Measurements from ENCODE around the gene IQCH. TPM values are rescaled to one million over a fixed set of nuclear protein-coding genes. Genes with fewer than 3 reads are reported as not detected.
A peak's percentile ranks its signal among the peaks of the same experiment; 100 is the strongest.
"Not testable (repeated sequence)": the region's sequence is repeated elsewhere in the genome, so short reads cannot be mapped to it uniquely, and the experiment has no call there.

Gene IQCH
- total and polyA plus RNA-seq, 2 donors = 0.91 to 1.8 TPM

GRCh38 chr15:67241132-67241855 is 13.3 kb upstream of the IQCH start:
- no peaks in the 10 kb centered on the region for H3K36me3 ChIP-seq (ENCODE audit: control insufficient read depth in 2 of 2, insufficient read depth in 2 of 2, low read length in 1 of 2)
- WGBS = 91% methylated on average over 4 of the region's 4 CpGs

GRCh38 chr15:67242708-67243111 is 11.9 kb upstream of the IQCH start:
- Histone ChIP-seq H3K36me3 (ENCODE audit: control insufficient read depth in 2 of 2, insufficient read depth in 2 of 2, low read length in 1 of 2) (no peaks in the 10 kb centered on the region), H3K9me3 (ENCODE audit: control insufficient read depth in 2 of 2, insufficient read depth in 1 of 2, low read length in 1 of 2) (no peaks in the 10 kb centered on the region), H3K4me1 (ENCODE audit: control insufficient read depth in 2 of 2, insufficient read depth in 2 of 2, low read length in 2 of 2) (no peaks in the 10 kb centered on the region), H3K27me3 (ENCODE audit: control insufficient read depth in 2 of 2, insufficient read depth in 1 of 2, low read length in 1 of 2) (no peaks in the 10 kb centered on the region), H3K27ac (ENCODE audit: low read depth in 1 of 2, low read length in 1 of 2) (no peak overlapping the region), H3K4me3 (ENCODE audit: low read length in 2 of 2) (no peak overlapping the region)
- 67% methylated on average over 3 of the region's 3 CpGs for WGBS
- DNase-seq (ENCODE audit: low read depth in 6 of 9, low spot score in 9 of 9) = peak in 1 of 9 donors; percentile 6

More at GRCh38 chr15:67241132-67241855, 13.3 kb upstream of the IQCH start:
- peak overlapping the region in 1 of 2 donors; percentile 46 for H3K27ac ChIP-seq (ENCODE audit: low read depth in 1 of 2, low read length in 1 of 2)
- no peaks in the 10 kb centered on the region for H3K9me3 ChIP-seq (ENCODE audit: control insufficient read depth in 2 of 2, insufficient read depth in 1 of 2, low read length in 1 of 2)
- no peak for DNase-seq (ENCODE audit: low read depth in 6 of 9, low spot score in 9 of 9)
- no peaks in the 10 kb centered on the region for H3K4me1 ChIP-seq (ENCODE audit: control insufficient read depth in 2 of 2, insufficient read depth in 2 of 2, low read length in 2 of 2)
- H3K27me3 ChIP-seq (ENCODE audit: control insufficient read depth in 2 of 2, insufficient read depth in 1 of 2, low read length in 1 of 2) = no peaks in the 10 kb centered on the region
- H3K4me3 ChIP-seq (ENCODE audit: low read length in 2 of 2) = no peak overlapping the region

GRCh38 chr15:67244971-67245478 is 9.6 kb upstream of the IQCH start:
- Histone ChIP-seq H3K9me3 (ENCODE audit: control insufficient read depth in 2 of 2, insufficient read depth in 1 of 2, low read length in 1 of 2) (no peaks in the 10 kb centered on the region), H3K27ac (ENCODE audit: low read depth in 1 of 2, low read length in 1 of 2) (no peak overlapping the region), H3K27me3 (ENCODE audit: control insufficient read depth in 2 of 2, insufficient read depth in 1 of 2, low read length in 1 of 2) (no peaks in the 10 kb centered on the region), H3K36me3 (ENCODE audit: control insufficient read depth in 2 of 2, insufficient read depth in 2 of 2, low read length in 1 of 2) (no peaks in the 10 kb centered on the region), H3K4me3 (ENCODE audit: low read length in 2 of 2) (no peak overlapping the region), H3K4me1 (ENCODE audit: control insufficient read depth in 2 of 2, insufficient read depth in 2 of 2, low read length in 2 of 2) (no peaks in the 10 kb centered on the region)
- WGBS = 98% methylated on average over 3 of the region's 3 CpGs
- DNase-seq (ENCODE audit: low read depth in 6 of 9, low spot score in 9 of 9) = no peak

- DNase-seq (ENCODE audit: low read depth in 6 of 9, low spot score in 9 of 9); H3K36me3 ChIP-seq (ENCODE audit: control insufficient read depth in 2 of 2, insufficient read depth in 2 of 2, low read length in 1 of 2); H3K4me1 ChIP-seq (ENCODE audit: control insufficient read depth in 2 of 2, insufficient read depth in 2 of 2, low read length in 2 of 2); H3K9me3 ChIP-seq (ENCODE audit: control insufficient read depth in 2 of 2, insufficient read depth in 1 of 2, low read length in 1 of 2); H3K27ac ChIP-seq (ENCODE audit: low read depth in 1 of 2, low read length in 1 of 2); H3K4me3 ChIP-seq (ENCODE audit: low read length in 2 of 2); H3K27me3 ChIP-seq (ENCODE audit: control insufficient read depth in 2 of 2, insufficient read depth in 1 of 2, low read length in 1 of 2): not testable (repeated sequence)
- WGBS = 98% methylated on average over 5 of the region's 5 CpGs
Observed at GRCh38 chr15:67246606-67247005, 8.0 kb upstream of the IQCH start.

- H3K27me3 ChIP-seq (ENCODE audit: control insufficient read depth in 2 of 2, insufficient read depth in 1 of 2, low read length in 1 of 2) = no peaks in the 10 kb centered on the region
- no peaks in the 10 kb centered on the region for H3K9me3 ChIP-seq (ENCODE audit: control insufficient read depth in 2 of 2, insufficient read depth in 1 of 2, low read length in 1 of 2)
- H3K27ac ChIP-seq (ENCODE audit: low read depth in 1 of 2, low read length in 1 of 2) = no peak overlapping the region
- peaks cover 2% of the 10 kb centered on the region in 2 donors for H3K4me1 ChIP-seq (ENCODE audit: control insufficient read depth in 2 of 2, insufficient read depth in 2 of 2, low read length in 2 of 2)
- no peak for DNase-seq (ENCODE audit: low read depth in 6 of 9, low spot score in 9 of 9)
- H3K36me3 ChIP-seq (ENCODE audit: control insufficient read depth in 2 of 2, insufficient read depth in 2 of 2, low read length in 1 of 2) = no peaks in the 10 kb centered on the region
- no peak overlapping the region for H3K4me3 ChIP-seq (ENCODE audit: low read length in 2 of 2)
Observed at GRCh38 chr15:67248011-67248505, 6.5 kb upstream of the IQCH start.

GRCh38 chr15:67249830-67250229 is 4.8 kb upstream of the IQCH start:
- DNase-seq (ENCODE audit: low read depth in 6 of 9, low spot score in 9 of 9) = no peak
- Histone ChIP-seq H3K4me1 (ENCODE audit: control insufficient read depth in 2 of 2, insufficient read depth in 2 of 2, low read length in 2 of 2) (peaks cover 8 to 10% of the 10 kb centered on the region in 2 donors), H3K36me3 (ENCODE audit: control insufficient read depth in 2 of 2, insufficient read depth in 2 of 2, low read length in 1 of 2) (no peaks in the 10 kb centered on the region), H3K4me3 (ENCODE audit: low read length in 2 of 2) (no peak overlapping the region), H3K27ac (ENCODE audit: low read depth in 1 of 2, low read length in 1 of 2) (no peak overlapping the region), H3K9me3 (ENCODE audit: control insufficient read depth in 2 of 2, insufficient read depth in 1 of 2, low read length in 1 of 2) (no peaks in the 10 kb centered on the region), H3K27me3 (ENCODE audit: control insufficient read depth in 2 of 2, insufficient read depth in 1 of 2, low read length in 1 of 2) (no peaks in the 10 kb centered on the region)

GRCh38 chr15:67251318-67251717 is 3.3 kb upstream of the IQCH start:
- Histone ChIP-seq H3K4me3 (ENCODE audit: low read length in 2 of 2) (no peak overlapping the region), H3K4me1 (ENCODE audit: control insufficient read depth in 2 of 2, insufficient read depth in 2 of 2, low read length in 2 of 2) (peaks cover 8 to 10% of the 10 kb centered on the region in 2 donors), H3K27ac (ENCODE audit: low read depth in 1 of 2, low read length in 1 of 2) (no peak overlapping the region), H3K9me3 (ENCODE audit: control insufficient read depth in 2 of 2, insufficient read depth in 1 of 2, low read length in 1 of 2) (no peaks in the 10 kb centered on the region), H3K36me3 (ENCODE audit: control insufficient read depth in 2 of 2, insufficient read depth in 2 of 2, low read length in 1 of 2) (no peaks in the 10 kb centered on the region), H3K27me3 (ENCODE audit: control insufficient read depth in 2 of 2, insufficient read depth in 1 of 2, low read length in 1 of 2) (no peaks in the 10 kb centered on the region)
- 97% methylated on average over 5 of the region's 5 CpGs for WGBS
- DNase-seq (ENCODE audit: low read depth in 6 of 9, low spot score in 9 of 9) = no peak

GRCh38 chr15:67253101-67253500 is 1.5 kb upstream of the IQCH start:
- Histone ChIP-seq H3K4me1 (ENCODE audit: control insufficient read depth in 2 of 2, insufficient read depth in 2 of 2, low read length in 2 of 2) (peaks cover 8 to 10% of the 10 kb centered on the region in 2 donors), H3K36me3 (ENCODE audit: control insufficient read depth in 2 of 2, insufficient read depth in 2 of 2, low read length in 1 of 2) (no peaks in the 10 kb centered on the region), H3K27ac (ENCODE audit: low read depth in 1 of 2, low read length in 1 of 2) (no peak overlapping the region), H3K27me3 (ENCODE audit: control insufficient read depth in 2 of 2, insufficient read depth in 1 of 2, low read length in 1 of 2) (no peaks in the 10 kb centered on the region), H3K9me3 (ENCODE audit: control insufficient read depth in 2 of 2, insufficient read depth in 1 of 2, low read length in 1 of 2) (no peaks in the 10 kb centered on the region), H3K4me3 (ENCODE audit: low read length in 2 of 2) (peak overlapping the region in 1 of 2 donors; percentile 76)
- WGBS = 90% methylated on average over 12 of the region's 12 CpGs
- DNase-seq (ENCODE audit: low read depth in 6 of 9, low spot score in 9 of 9) = no peak

- Histone ChIP-seq H3K4me1 (ENCODE audit: control insufficient read depth in 2 of 2, insufficient read depth in 2 of 2, low read length in 2 of 2) (peaks cover 8 to 10% of the 10 kb centered on the region in 2 donors), H3K27ac (ENCODE audit: low read depth in 1 of 2, low read length in 1 of 2) (peak overlapping the region; percentile 83 to 91), H3K27me3 (ENCODE audit: control insufficient read depth in 2 of 2, insufficient read depth in 1 of 2, low read length in 1 of 2) (no peaks in the 10 kb centered on the region), H3K36me3 (ENCODE audit: control insufficient read depth in 2 of 2, insufficient read depth in 2 of 2, low read length in 1 of 2) (no peaks in the 10 kb centered on the region), H3K4me3 (ENCODE audit: low read length in 2 of 2) (peak overlapping the region; percentile 76 to 86), H3K9me3 (ENCODE audit: control insufficient read depth in 2 of 2, insufficient read depth in 1 of 2, low read length in 1 of 2) (no peaks in the 10 kb centered on the region)
- peak in 1 of 9 donors; percentile 15 for DNase-seq (ENCODE audit: low read depth in 6 of 9, low spot score in 9 of 9)
- 45% methylated on average over 15 of the region's 15 CpGs for WGBS
Observed at GRCh38 chr15:67253549-67254237, 893 bp upstream of the IQCH start.
